SK-N-SH (cell line): ENCODE data around the gene ADCY6. TPM values are rescaled to one million over a fixed set of nuclear protein-coding genes. Genes with fewer than 3 reads are reported as not detected.

Experiments used
- CTCF ChIA-PET: fragments of 300-600, 350-600 bp; formaldehyde crosslinking; extraction: SDS; loops from one replicate; lab custom pipeline; 2021; lab: Yijun Ruan, JAX
- POLR2A ChIA-PET: fragments of 350-600 bp; sonication (Branson Sonifier 250); formaldehyde crosslinking; extraction: SDS; loops from one replicate; lab custom pipeline; 2020; ENCODE audit warnings: antibody characterized with exemption, inconsistent platforms; lab: Yijun Ruan, JAX
- DNase-seq: peaks from one replicate; pipeline ENCODE4 v3.0.0; 2012
- H2AFZ ChIP-seq: fragments of 200-600 bp; sonication (generic); 2 replicates; pipeline ENCODE4 v1.8.1; 2016; ENCODE audit warnings: antibody characterized with exemption, mild to moderate bottlenecking, low read depth
- H3F3A ChIP-seq: fragments of 200-600 bp; sonication (generic); replicated peaks from 2 replicates; pipeline ENCODE3; 2016; ENCODE audit warnings: antibody characterized with exemption, mild to moderate bottlenecking; ENCODE audit not compliant: insufficient read depth
- H3K27ac ChIP-seq, 2 experiments: fragments of 200-500 bp in 1 of 2; fragments of 200-600 bp in 1 of 2; sonication (Bioruptor generic) in 1 of 2; sonication (generic), shearing (Covaris generic) in 1 of 2; 2 replicates each; pipeline versions ENCODE4 v1.5.1 to v1.6.1; 2014 to 2016; ENCODE audit warnings: low read depth in 2 of 2, inconsistent platforms in 1 of 2, low read length in 1 of 2, mild to moderate bottlenecking in 1 of 2, mixed read lengths in 1 of 2
- H3K27me3 ChIP-seq: fragments of 200-600 bp; sonication (generic), shearing (Covaris generic); 2 replicates; pipeline ENCODE4 v1.6.1; 2016; ENCODE audit warnings: mixed run types; ENCODE audit not compliant: insufficient read depth
- H3K36me3 ChIP-seq, 2 experiments: fragments of 200-500 bp in 1 of 2; fragments of 200-600 bp in 1 of 2; sonication (Bioruptor generic) in 1 of 2; sonication (generic) in 1 of 2; replicated peaks in 1 of 2; 2 replicates each; pipeline versions ENCODE3 to v1.5.1; 2014 to 2016; ENCODE audit warnings: low read length in 1 of 2, mild to moderate bottlenecking in 1 of 2; ENCODE audit not compliant: insufficient read depth in 2 of 2, control insufficient read depth in 1 of 2
- H3K4me1 ChIP-seq, 2 experiments: fragments of 200-500 bp in 1 of 2; fragments of 200-600 bp in 1 of 2; sonication (Bioruptor generic) in 1 of 2; sonication (generic), shearing (Covaris generic) in 1 of 2; 2 replicates each; pipeline versions ENCODE4 v1.5.1 to v1.6.1; 2014 to 2016; ENCODE audit warnings: low read depth in 1 of 2, low read length in 1 of 2, mixed run types in 1 of 2; ENCODE audit not compliant: insufficient read depth in 2 of 2, control insufficient read depth in 1 of 2
- H3K4me2 ChIP-seq: fragments of 200-600 bp; sonication (generic), shearing (Covaris generic); 2 replicates; pipeline ENCODE4 v1.6.1; 2017; ENCODE audit warnings: mixed run types
- H3K4me3 ChIP-seq, 2 experiments: fragments of 200-500 bp in 1 of 2; fragments of 200-600 bp in 1 of 2; sonication (Bioruptor generic) in 1 of 2; sonication (generic), shearing (Covaris generic) in 1 of 2; 2 replicates each; pipeline versions ENCODE4 v1.5.1 to v1.8.1; 2014 to 2016; ENCODE audit warnings: low read depth in 2 of 2, inconsistent platforms in 1 of 2, low read length in 1 of 2, mild to moderate bottlenecking in 1 of 2, mixed read lengths in 1 of 2, moderate library complexity in 1 of 2
- H3K79me2 ChIP-seq: fragments of 200-600 bp; sonication (generic); 2 replicates; pipeline ENCODE4 v1.8.1; 2017; ENCODE audit warnings: mild to moderate bottlenecking; ENCODE audit not compliant: insufficient read depth
- H3K9ac ChIP-seq: fragments of 200-600 bp; sonication (generic); 2 replicates; pipeline ENCODE4 v1.6.1; 2017; ENCODE audit warnings: mixed run types
- H3K9me2 ChIP-seq: fragments of 200-600 bp; sonication (generic); 2 replicates; pipeline ENCODE4 v1.6.1; 2017; ENCODE audit warnings: mixed run types
- H3K9me3 ChIP-seq: fragments of 200-600 bp; sonication (generic); 2 replicates; pipeline ENCODE4 v1.6.1; 2017; ENCODE audit warnings: mixed run types, mild to moderate bottlenecking, moderate library complexity
- H4K20me1 ChIP-seq: fragments of 200-600 bp; sonication (generic); 2 replicates; pipeline ENCODE4 v1.6.1; 2017; ENCODE audit warnings: mild to moderate bottlenecking, mixed run types; ENCODE audit not compliant: insufficient read depth
- CHD2 ChIP-seq: fragments of 150-350 bp; IDR thresholded peaks from 2 replicates; pipeline ENCODE4 v1.6.1; 2018; ENCODE audit warnings: low read length; ENCODE audit not compliant: partially characterized antibody
- CTCF ChIP-seq: fragments of 200-600 bp; sonication (generic); IDR thresholded peaks from 2 replicates; pipeline ENCODE4 v1.6.1; 2017; ENCODE audit warnings: antibody characterized with exemption, mild to moderate bottlenecking, moderate library complexity
- ELF1 ChIP-seq: IDR thresholded peaks from 2 replicates; pipeline ENCODE4 v1.4.0; 2012
- EP300 ChIP-seq, 2 experiments: IDR thresholded peaks; 2 replicates each; pipeline versions ENCODE4 v1.4.0 to v1.6.1; 2012; ENCODE audit warnings: borderline replicate concordance in 1 of 2, low read depth in 1 of 2, low read length in 1 of 2
- EZH2phosphoT487 ChIP-seq: fragments of 200-600 bp; sonication (generic); IDR thresholded peaks from 2 replicates; pipeline ENCODE4 v1.6.1; 2017; ENCODE audit warnings: low read depth, mixed run types, mild to moderate bottlenecking, antibody characterized with exemption, moderate library complexity, borderline replicate concordance
- FOSL2 ChIP-seq: IDR thresholded peaks from 2 replicates; pipeline ENCODE4 v1.4.0; 2012; ENCODE audit warnings: low read depth, mild to moderate bottlenecking, moderate library complexity, borderline replicate concordance
- GABPA ChIP-seq: IDR thresholded peaks from 2 replicates; pipeline ENCODE4 v1.4.0; 2012; ENCODE audit warnings: low read depth, mild to moderate bottlenecking
- GATA2 ChIP-seq: sonication (generic); formaldehyde crosslinking; IDR thresholded peaks from 2 replicates; pipeline ENCODE4 v1.5.0; 2020; ENCODE audit warnings: mild to moderate bottlenecking, missing genetic modification reagents
- JUND ChIP-seq: IDR thresholded peaks from 2 replicates; pipeline ENCODE4 v1.4.0; 2012
- MEF2A ChIP-seq: IDR thresholded peaks from 2 replicates; pipeline ENCODE4 v1.4.0; 2012; ENCODE audit warnings: low read depth, borderline replicate concordance
- MXI1 ChIP-seq: IDR thresholded peaks from 2 replicates; pipeline ENCODE4 v1.6.1; 2012; ENCODE audit warnings: mild to moderate bottlenecking, low read depth, low read length, improper control_type of control experiment
- NFIC ChIP-seq: IDR thresholded peaks from 2 replicates; pipeline ENCODE4 v1.4.0; 2012; ENCODE audit warnings: borderline replicate concordance
- NRF1 ChIP-seq: IDR thresholded peaks from 2 replicates; pipeline ENCODE4 v1.6.1; 2012; ENCODE audit warnings: low read depth, mild to moderate bottlenecking, low read length
- POLR2AphosphoS5 ChIP-seq: IDR thresholded peaks from 2 replicates; pipeline ENCODE4 v1.6.1; 2012; ENCODE audit warnings: low read depth, low read length
- RAD21 ChIP-seq: IDR thresholded peaks from 2 replicates; pipeline ENCODE4 v1.6.1; 2012; ENCODE audit warnings: mild to moderate bottlenecking, low read length
- REST ChIP-seq: IDR thresholded peaks from 2 replicates; pipeline ENCODE4 v1.6.1; 2012; ENCODE audit warnings: mild to moderate bottlenecking, low read depth, low read length, moderate library complexity
- RXRA ChIP-seq: IDR thresholded peaks from 2 replicates; pipeline ENCODE4 v1.4.0; 2012; ENCODE audit warnings: low read depth, mild to moderate bottlenecking, borderline replicate concordance
- SIN3A ChIP-seq: IDR thresholded peaks from 2 replicates; pipeline ENCODE4 v1.6.1; 2012; ENCODE audit warnings: low read depth, mild to moderate bottlenecking, low read length, moderate library complexity, borderline replicate concordance
- TCF12 ChIP-seq: IDR thresholded peaks from 2 replicates; pipeline ENCODE4 v1.4.0; 2012
- USF1 ChIP-seq: IDR thresholded peaks from 2 replicates; pipeline ENCODE4 v1.4.0; 2012; ENCODE audit warnings: low read depth, borderline replicate concordance
- USF2 ChIP-seq: fragments of 150-350 bp; IDR thresholded peaks from 2 replicates; pipeline ENCODE4 v1.6.1; 2017; ENCODE audit warnings: antibody characterized with exemption, low read length, low read depth, borderline replicate concordance
- YY1 ChIP-seq: IDR thresholded peaks from 2 replicates; pipeline ENCODE4 v1.4.0; 2012; ENCODE audit warnings: low read depth, mild to moderate bottlenecking
- WGBS: methylation state at CpG from one replicate; pipeline ENCODE4 v1.1.6; 2017; ENCODE audit warnings: low lambda C conversion rate; 5-methylcytosine and 5-hydroxymethylcytosine counted together
- polyA plus RNA-seq, 3 experiments: library from polyadenylated mRNA; depleted of rRNA; stranded (reverse); fragments of >200 nt; gene quantifications; 2 replicates each; pipeline ENCODE4 v1.2.3, GENCODE V29; 2012

Gene ADCY6
- polyA plus RNA-seq, 1 of the 3 experiments (the other 2 are of a cell fraction): 36.0 TPM

GRCh38 chr12:48758737-48759136, 30.2 kb downstream of the ADCY6 start:
- Histone ChIP-seq H2AFZ (no peak overlapping the region), H3K9me2 (no peaks in the 10 kb centered on the region), H3K79me2 (no peaks in the 10 kb centered on the region), H3K27ac (no peak overlapping the region), H4K20me1 (no peaks in the 10 kb centered on the region), H3K4me3 (no peak overlapping the region), H3F3A (no peaks in the 10 kb centered on the region), H3K4me2 (no peak overlapping the region), H3K4me1 (no peaks in the 10 kb centered on the region), H3K9ac (no peak overlapping the region), H3K9me3 (no peaks in the 10 kb centered on the region), H3K27me3 (no peaks in the 10 kb centered on the region), H3K36me3 (no peaks in the 10 kb centered on the region)
- no peak for DNase-seq
- TF ChIP-seq POLR2AphosphoS5 (no peak), ELF1 (no peak), CTCF (no peak), RXRA (no peak), YY1 (no peak), GABPA (no peak), SIN3A (no peak), CHD2 (no peak), MXI1 (no peak), MEF2A (no peak), FOSL2 (no peak), NFIC (no peak), RAD21 (no peak), EP300 (IDR thresholded peaks at IDR 0.05; ENCODE audit: borderline replicate concordance in 1 of 2, low read depth in 1 of 2, low read length in 1 of 2) (no peak), GATA2 (CRISPR knock-in tag) (no peak)
- POLR2A ChIA-PET: no interaction called here
- CTCF ChIA-PET: interaction anchor here (8.6 kb wide), 1 partner anchor 37 kb away, joined by 234 read pairs; the partner anchor contains the start of gene ADCY6

- H3F3A ChIP-seq: no peaks in the 10 kb centered on the region
- H3K27ac ChIP-seq: no peak overlapping the region
- no peaks in the 10 kb centered on the region for H3K27me3 ChIP-seq
- no peak overlapping the region for H3K9ac ChIP-seq
- H3K79me2 ChIP-seq: no peaks in the 10 kb centered on the region
- no peaks in the 10 kb centered on the region for H3K9me2 ChIP-seq
- DNase-seq: no peak
- no peak overlapping the region for H2AFZ ChIP-seq
- TF ChIP-seq TCF12 (no peak), NFIC (no peak), NRF1 (no peak), USF1 (no peak), FOSL2 (no peak), YY1 (no peak), USF2 (no peak), REST (no peak), EZH2phosphoT487 (no peak), JUND (no peak), GABPA (no peak)
- H3K4me1 ChIP-seq: no peaks in the 10 kb centered on the region
- no peak overlapping the region for H3K4me2 ChIP-seq
- CTCF ChIA-PET: interaction anchor here (8.6 kb wide), 1 partner anchor 38 kb away, joined by 234 read pairs; the partner anchor contains the start of gene ADCY6
- 66% methylated on average over 4 of the region's 4 CpGs for WGBS
- no peaks in the 10 kb centered on the region for H3K36me3 ChIP-seq
- no peak overlapping the region for H3K4me3 ChIP-seq
- no peaks in the 10 kb centered on the region for H3K9me3 ChIP-seq
- H4K20me1 ChIP-seq: no peaks in the 10 kb centered on the region
- POLR2A ChIA-PET: no interaction called here
Measured at GRCh38 chr12:48758186-48758585, 30.7 kb downstream of the ADCY6 start.
